ENCODE results near the gene LIM2.

GRCh38 chr19:51417107-51417809 is 29.5 kb upstream of the LIM2 start, which contains the start of gene SIGLEC10:
- TF ChIP-seq CTCF (conservative IDR thresholded peaks at IDR 0.05; ENCODE audit: low read length) (no peak), EZH2phosphoT487 (IDR thresholded peaks at IDR 0.05; ENCODE audit: borderline replicate concordance, low read depth, low read length) (no peak)
